NCI-H1436 (cell line): ENCODE measurements around the gene MINK1.
A peak's percentile ranks its signal among the peaks of the same experiment; 100 is the strongest.
"Not testable (repeated sequence)": the region's sequence is repeated elsewhere in the genome, so short reads cannot be mapped to it uniquely, and the experiment has no call there.

Experiments
- DNase-seq: peaks from one replicate; lab custom pipeline; 2025; lab: John Stamatoyannopoulos, UW

The MINK1 gene

GRCh38 chr17:4899341-4900230, 66.4 kb downstream of the MINK1 start, which contains the start of gene C17orf107:
Gene C17orf107 (plus strand): TSS chr17:4899536. CDS start chr17:4899763, 227 bp downstream.
- no peak for DNase-seq

- DNase-seq, result no peak
Observed at GRCh38 chr17:4900231-4901107, 67.3 kb downstream of the MINK1 start.

- DNase-seq, result no peak
Observed at GRCh38 chr17:4901108-4901647, 68.0 kb downstream of the MINK1 start.

GRCh38 chr17:4901648-4902344, 68.7 kb downstream of the MINK1 start:
- DNase-seq, result no peak

- DNase-seq, result no peak
Observed at GRCh38 chr17:4902540-4902939, 69.4 kb downstream of the MINK1 start.

- DNase-seq, result peak; percentile 81
Observed at GRCh38 chr17:4903051-4903818, 70.1 kb downstream of the MINK1 start, which contains the start of gene CHRNE. Gene CHRNE (minus strand): TSS chr17:4903098. CDS start chr17:4903063, 35 bp downstream.

- DNase-seq, result not testable (repeated sequence)
Observed at GRCh38 chr17:4906642-4907041, 73.5 kb downstream of the MINK1 start.

- no peak for DNase-seq
Observed at GRCh38 chr17:4908301-4908700, 75.2 kb downstream of the MINK1 start.

GRCh38 chr17:4908711-4909496, 75.8 kb downstream of the MINK1 start:
- peak; percentile 32 for DNase-seq

- no peak for DNase-seq
Observed at GRCh38 chr17:4913994-4914393, 80.9 kb downstream of the MINK1 start.

- not testable (repeated sequence) for DNase-seq
Observed at GRCh38 chr17:4914551-4914950, 81.4 kb downstream of the MINK1 start.

- DNase-seq, result no peak
Observed at GRCh38 chr17:4919511-4920047, 86.4 kb downstream of the MINK1 start.

GRCh38 chr17:4920351-4921048, 87.4 kb downstream of the MINK1 start:
- DNase-seq, result no peak

GRCh38 chr17:4921320-4921719, 88.2 kb downstream of the MINK1 start:
- no peak for DNase-seq

GRCh38 chr17:4926577-4927335, 93.6 kb downstream of the MINK1 start:
- DNase-seq, result not testable (repeated sequence)

GRCh38 chr17:4928881-4929280, 95.7 kb downstream of the MINK1 start:
- no peak for DNase-seq

- no peak for DNase-seq
Observed at GRCh38 chr17:4931963-4932362, 98.8 kb downstream of the MINK1 start, which contains the start of gene GP1BA. Gene GP1BA (plus strand): TSS chr17:4932277. CDS start chr17:4932605, 328 bp downstream.

- DNase-seq, result no peak
Observed at GRCh38 chr17:4932756-4933155, 99.6 kb downstream of the MINK1 start.
